SK-N-SH treated with all-trans-retinoic acid at 6 μM for 48 hours (cell line): ENCODE data around the gene CSKMT.

ENCODE experiments used
- ESRRG ChIP-seq: fragments of 250-450 bp; sonication (Bioruptor Pico); IDR thresholded peaks from 2 replicates; pipeline ENCODE4 v1.6.1; 2021; ENCODE audit warnings: mild to moderate bottlenecking
- RARB ChIP-seq: fragments of 250-450 bp; sonication (Bioruptor Pico); IDR thresholded peaks from 2 replicates; pipeline ENCODE4 v1.8.0; 2021; ENCODE audit warnings: mild to moderate bottlenecking, moderate library complexity
- TOX ChIP-seq: fragments of 250-450 bp; sonication (Bioruptor Pico); IDR thresholded peaks from 2 replicates; pipeline ENCODE4 v1.8.0; 2021; ENCODE audit warnings: mild to moderate bottlenecking, moderate library complexity, borderline replicate concordance
- TF ChIP-seq, protein P1 (sequence below): fragments of 250-450 bp; sonication (Bioruptor Pico); IDR thresholded peaks from 2 replicates; pipeline ENCODE4 v1.8.0; 2020; ENCODE audit warnings: mild to moderate bottlenecking, moderate library complexity, borderline replicate concordance
- TF ChIP-seq, protein P2 (sequence below): fragments of 250-450 bp; sonication (Bioruptor Pico); IDR thresholded peaks from 2 replicates; pipeline ENCODE4 v1.5.1; 2020; ENCODE audit warnings: low read depth, mild to moderate bottlenecking, moderate library complexity
- TF ChIP-seq, protein P3 (sequence below): fragments of 250-450 bp; sonication (Bioruptor Pico); IDR thresholded peaks from 2 replicates; pipeline ENCODE4 v1.5.0; 2020; ENCODE audit warnings: mild to moderate bottlenecking, moderate library complexity

DNA sequence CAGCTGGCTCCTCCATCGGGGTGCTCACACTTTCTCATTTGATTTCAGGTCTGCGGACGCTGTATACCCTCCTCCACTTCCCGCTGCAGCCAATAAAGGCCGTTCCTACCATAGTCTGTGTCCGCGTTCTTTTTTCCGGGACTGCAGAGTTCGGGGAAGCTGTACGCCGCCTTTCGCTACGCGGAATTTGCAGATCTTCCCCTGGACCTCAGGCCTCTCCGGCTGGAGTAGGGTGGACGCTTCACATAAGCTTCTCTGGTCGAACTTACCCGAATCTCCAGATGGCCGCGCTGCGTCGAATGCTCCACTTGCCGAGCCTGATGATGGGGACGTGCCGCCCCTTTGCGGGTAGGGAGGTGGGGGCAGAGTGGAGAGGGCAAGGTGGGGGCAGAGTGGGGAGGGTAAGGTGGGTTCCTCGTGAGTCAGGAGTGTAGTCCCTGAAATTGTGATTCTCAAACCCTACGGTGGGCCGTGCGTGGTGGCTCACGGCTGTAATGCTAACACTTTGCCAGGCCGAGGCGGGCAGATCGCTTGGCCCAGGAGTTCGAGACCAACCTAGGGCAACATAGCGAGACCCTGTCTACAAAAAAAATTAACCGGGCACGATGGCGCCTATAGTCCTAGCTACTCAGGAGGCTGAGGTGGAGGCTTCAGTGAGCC is 617 bp downstream of the CSKMT start:
- TF ChIP-seq, protein P1, sequence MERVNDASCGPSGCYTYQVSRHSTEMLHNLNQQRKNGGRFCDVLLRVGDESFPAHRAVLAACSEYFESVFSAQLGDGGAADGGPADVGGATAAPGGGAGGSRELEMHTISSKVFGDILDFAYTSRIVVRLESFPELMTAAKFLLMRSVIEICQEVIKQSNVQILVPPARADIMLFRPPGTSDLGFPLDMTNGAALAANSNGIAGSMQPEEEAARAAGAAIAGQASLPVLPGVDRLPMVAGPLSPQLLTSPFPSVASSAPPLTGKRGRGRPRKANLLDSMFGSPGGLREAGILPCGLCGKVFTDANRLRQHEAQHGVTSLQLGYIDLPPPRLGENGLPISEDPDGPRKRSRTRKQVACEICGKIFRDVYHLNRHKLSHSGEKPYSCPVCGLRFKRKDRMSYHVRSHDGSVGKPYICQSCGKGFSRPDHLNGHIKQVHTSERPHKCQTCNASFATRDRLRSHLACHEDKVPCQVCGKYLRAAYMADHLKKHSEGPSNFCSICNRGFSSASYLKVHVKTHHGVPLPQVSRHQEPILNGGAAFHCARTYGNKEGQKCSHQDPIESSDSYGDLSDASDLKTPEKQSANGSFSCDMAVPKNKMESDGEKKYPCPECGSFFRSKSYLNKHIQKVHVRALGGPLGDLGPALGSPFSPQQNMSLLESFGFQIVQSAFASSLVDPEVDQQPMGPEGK (CRISPR knock-in tag): no peak
- TF ChIP-seq ESRRG (no peak), RARB (no peak), TOX (no peak)
- TF ChIP-seq, protein P2, sequence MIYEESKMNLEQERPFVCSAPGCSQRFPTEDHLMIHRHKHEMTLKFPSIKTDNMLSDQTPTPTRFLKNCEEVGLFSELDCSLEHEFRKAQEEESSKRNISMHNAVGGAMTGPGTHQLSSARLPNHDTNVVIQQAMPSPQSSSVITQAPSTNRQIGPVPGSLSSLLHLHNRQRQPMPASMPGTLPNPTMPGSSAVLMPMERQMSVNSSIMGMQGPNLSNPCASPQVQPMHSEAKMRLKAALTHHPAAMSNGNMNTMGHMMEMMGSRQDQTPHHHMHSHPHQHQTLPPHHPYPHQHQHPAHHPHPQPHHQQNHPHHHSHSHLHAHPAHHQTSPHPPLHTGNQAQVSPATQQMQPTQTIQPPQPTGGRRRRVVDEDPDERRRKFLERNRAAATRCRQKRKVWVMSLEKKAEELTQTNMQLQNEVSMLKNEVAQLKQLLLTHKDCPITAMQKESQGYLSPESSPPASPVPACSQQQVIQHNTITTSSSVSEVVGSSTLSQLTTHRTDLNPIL: no peak
- TF ChIP-seq, protein P3, sequence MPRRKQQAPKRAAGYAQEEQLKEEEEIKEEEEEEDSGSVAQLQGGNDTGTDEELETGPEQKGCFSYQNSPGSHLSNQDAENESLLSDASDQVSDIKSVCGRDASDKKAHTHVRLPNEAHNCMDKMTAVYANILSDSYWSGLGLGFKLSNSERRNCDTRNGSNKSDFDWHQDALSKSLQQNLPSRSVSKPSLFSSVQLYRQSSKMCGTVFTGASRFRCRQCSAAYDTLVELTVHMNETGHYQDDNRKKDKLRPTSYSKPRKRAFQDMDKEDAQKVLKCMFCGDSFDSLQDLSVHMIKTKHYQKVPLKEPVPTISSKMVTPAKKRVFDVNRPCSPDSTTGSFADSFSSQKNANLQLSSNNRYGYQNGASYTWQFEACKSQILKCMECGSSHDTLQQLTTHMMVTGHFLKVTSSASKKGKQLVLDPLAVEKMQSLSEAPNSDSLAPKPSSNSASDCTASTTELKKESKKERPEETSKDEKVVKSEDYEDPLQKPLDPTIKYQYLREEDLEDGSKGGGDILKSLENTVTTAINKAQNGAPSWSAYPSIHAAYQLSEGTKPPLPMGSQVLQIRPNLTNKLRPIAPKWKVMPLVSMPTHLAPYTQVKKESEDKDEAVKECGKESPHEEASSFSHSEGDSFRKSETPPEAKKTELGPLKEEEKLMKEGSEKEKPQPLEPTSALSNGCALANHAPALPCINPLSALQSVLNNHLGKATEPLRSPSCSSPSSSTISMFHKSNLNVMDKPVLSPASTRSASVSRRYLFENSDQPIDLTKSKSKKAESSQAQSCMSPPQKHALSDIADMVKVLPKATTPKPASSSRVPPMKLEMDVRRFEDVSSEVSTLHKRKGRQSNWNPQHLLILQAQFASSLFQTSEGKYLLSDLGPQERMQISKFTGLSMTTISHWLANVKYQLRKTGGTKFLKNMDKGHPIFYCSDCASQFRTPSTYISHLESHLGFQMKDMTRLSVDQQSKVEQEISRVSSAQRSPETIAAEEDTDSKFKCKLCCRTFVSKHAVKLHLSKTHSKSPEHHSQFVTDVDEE (CRISPR knock-in tag): no peak
